Suprapubic skin (tissue), 4 donors: Measurements from ENCODE around the gene PRDM4. TPM values are rescaled to one million over a fixed set of nuclear protein-coding genes. Genes with fewer than 3 reads are reported as not detected.

Experiments used
- DNase-seq, 2 donors: peaks; one replicate each; pipeline ENCODE4 v3.0.0-alpha.2; 2019; ENCODE audit warnings: low spot score in 2 of 2
- H3K27ac ChIP-seq: fragments of 200-600 bp; sonication (generic); one replicate; pipeline ENCODE4 v1.5.1; 2019
- H3K27me3 ChIP-seq: fragments of 200-600 bp; sonication (generic); one replicate; pipeline ENCODE4 v1.5.1; 2019
- H3K36me3 ChIP-seq: fragments of 200-600 bp; sonication (generic); one replicate; pipeline ENCODE4 v1.5.1; 2019
- H3K4me1 ChIP-seq: fragments of 200-600 bp; sonication (generic); one replicate; pipeline ENCODE4 v1.5.1; 2019
- H3K4me3 ChIP-seq: fragments of 200-600 bp; sonication (generic); one replicate; pipeline ENCODE4 v1.5.1; 2019; ENCODE audit warnings: mild to moderate bottlenecking
- H3K9me3 ChIP-seq: fragments of 200-600 bp; sonication (generic); one replicate; pipeline ENCODE4 v1.5.1; 2019
- EP300 ChIP-seq: sonication (generic); formaldehyde crosslinking; IDR thresholded peaks from one replicate; pipeline ENCODE4 v1.6.1; 2017; ENCODE audit warnings: antibody characterized with exemption
- POLR2A ChIP-seq, 2 donors: fragments of 450-650 bp; IDR thresholded peaks; one replicate each; pipeline ENCODE4 v1.6.1; 2017; ENCODE audit warnings: antibody characterized with exemption in 2 of 2, mild to moderate bottlenecking in 2 of 2, moderate library complexity in 2 of 2
- POLR2AphosphoS5 ChIP-seq, 3 donors: sonication (generic); formaldehyde crosslinking; IDR thresholded peaks; one replicate each; pipeline ENCODE4 v1.6.1; 2017; ENCODE audit warnings: antibody characterized with exemption in 3 of 3
- WGBS: methylation state at CpG from one replicate; pipeline ENCODE4 v1.1.5; 2018; 5-methylcytosine and 5-hydroxymethylcytosine counted together
- total RNA-seq, 4 donors: library from RNA; depleted of rRNA; stranded (reverse); fragments of >200 nt; gene quantifications; one replicate each; pipeline ENCODE4 v1.1.0, GENCODE V29; 2016
- TF ChIP-seq, protein P1 (sequence below), 2 donors: fragments of 200-600 bp in 1 of 2; fragments of 450-650 bp in 1 of 2; sonication (generic) in 1 of 2; IDR thresholded peaks; one replicate each; pipeline ENCODE4 v1.5.1; 2016 to 2019; ENCODE audit warnings: antibody characterized with exemption in 2 of 2, mild to moderate bottlenecking in 1 of 2, moderate library complexity in 1 of 2

The PRDM4 gene
- total RNA-seq, 4 donors from 2014 or later, result 21.4 to 43.5 (median 26.9) TPM

DNA sequence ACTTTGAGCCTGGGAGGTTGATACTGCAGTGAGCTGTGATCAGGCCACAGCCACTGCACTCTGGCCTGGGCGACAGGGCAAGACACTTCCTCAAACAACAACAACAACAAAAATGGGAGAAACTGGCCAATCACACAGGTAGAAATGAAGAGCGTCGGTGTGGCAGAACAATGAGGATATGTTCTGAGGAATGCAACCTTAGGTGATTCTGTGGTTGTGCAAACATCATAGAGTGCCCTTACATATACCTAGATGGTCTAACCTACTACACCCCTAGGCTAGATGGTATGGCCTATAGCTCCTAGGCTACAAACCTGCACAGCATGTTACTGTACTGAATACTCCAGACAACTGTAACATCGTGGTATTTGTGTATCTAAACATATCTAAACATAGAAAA, 3.7 kb upstream of the PRDM4 start:
- DNase-seq, result no peak
- Histone ChIP-seq H3K4me3 (no peak overlapping the region), H3K9me3 (no peaks in the 10 kb centered on the region), H3K36me3 (no peaks in the 10 kb centered on the region), H3K27ac (no peak overlapping the region), H3K4me1 (peaks cover 6% of the 10 kb centered on the region), H3K27me3 (no peaks in the 10 kb centered on the region)
- 68% methylated on average over 4 of the region's 4 CpGs for WGBS
- TF ChIP-seq POLR2A (IDR thresholded peaks at IDR 0.05) (no peak), EP300 (no peak), POLR2AphosphoS5 (IDR thresholded peaks at IDR 0.05) (no peak)
- TF ChIP-seq, protein P1, sequence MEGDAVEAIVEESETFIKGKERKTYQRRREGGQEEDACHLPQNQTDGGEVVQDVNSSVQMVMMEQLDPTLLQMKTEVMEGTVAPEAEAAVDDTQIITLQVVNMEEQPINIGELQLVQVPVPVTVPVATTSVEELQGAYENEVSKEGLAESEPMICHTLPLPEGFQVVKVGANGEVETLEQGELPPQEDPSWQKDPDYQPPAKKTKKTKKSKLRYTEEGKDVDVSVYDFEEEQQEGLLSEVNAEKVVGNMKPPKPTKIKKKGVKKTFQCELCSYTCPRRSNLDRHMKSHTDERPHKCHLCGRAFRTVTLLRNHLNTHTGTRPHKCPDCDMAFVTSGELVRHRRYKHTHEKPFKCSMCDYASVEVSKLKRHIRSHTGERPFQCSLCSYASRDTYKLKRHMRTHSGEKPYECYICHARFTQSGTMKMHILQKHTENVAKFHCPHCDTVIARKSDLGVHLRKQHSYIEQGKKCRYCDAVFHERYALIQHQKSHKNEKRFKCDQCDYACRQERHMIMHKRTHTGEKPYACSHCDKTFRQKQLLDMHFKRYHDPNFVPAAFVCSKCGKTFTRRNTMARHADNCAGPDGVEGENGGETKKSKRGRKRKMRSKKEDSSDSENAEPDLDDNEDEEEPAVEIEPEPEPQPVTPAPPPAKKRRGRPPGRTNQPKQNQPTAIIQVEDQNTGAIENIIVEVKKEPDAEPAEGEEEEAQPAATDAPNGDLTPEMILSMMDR (IDR thresholded peaks at IDR 0.05), result no peak

DNA sequence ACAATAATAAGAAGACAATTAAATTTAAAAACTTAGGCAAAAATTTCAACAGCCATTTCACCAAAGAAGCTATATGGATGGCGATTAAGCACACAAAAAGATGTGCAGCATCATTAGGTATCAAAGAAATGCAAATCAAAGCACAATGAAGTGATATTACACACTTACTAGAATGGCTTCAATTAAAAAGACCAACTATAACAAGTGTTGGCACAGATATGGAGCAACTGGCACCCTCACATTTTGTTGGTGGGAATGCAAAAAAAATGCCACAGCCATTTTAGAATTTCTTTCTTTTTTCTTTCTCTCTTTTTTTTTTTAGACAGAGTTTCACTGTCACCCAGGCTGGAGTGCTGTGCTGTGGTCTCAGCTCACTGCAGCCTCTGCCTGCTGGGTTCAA, 1.9 kb upstream of the PRDM4 start:
- Histone ChIP-seq H3K9me3 (no peaks in the 10 kb centered on the region), H3K27ac (no peak overlapping the region), H3K36me3 (no peaks in the 10 kb centered on the region), H3K27me3 (no peaks in the 10 kb centered on the region), H3K4me1 (peaks cover 24% of the 10 kb centered on the region), H3K4me3 (no peak overlapping the region)
- DNase-seq, result no peak
- TF ChIP-seq POLR2A (IDR thresholded peaks at IDR 0.05), result no peak
- TF ChIP-seq EP300, result no peak
- WGBS, result 93% methylated on average over 1 of the region's 1 CpG

DNA sequence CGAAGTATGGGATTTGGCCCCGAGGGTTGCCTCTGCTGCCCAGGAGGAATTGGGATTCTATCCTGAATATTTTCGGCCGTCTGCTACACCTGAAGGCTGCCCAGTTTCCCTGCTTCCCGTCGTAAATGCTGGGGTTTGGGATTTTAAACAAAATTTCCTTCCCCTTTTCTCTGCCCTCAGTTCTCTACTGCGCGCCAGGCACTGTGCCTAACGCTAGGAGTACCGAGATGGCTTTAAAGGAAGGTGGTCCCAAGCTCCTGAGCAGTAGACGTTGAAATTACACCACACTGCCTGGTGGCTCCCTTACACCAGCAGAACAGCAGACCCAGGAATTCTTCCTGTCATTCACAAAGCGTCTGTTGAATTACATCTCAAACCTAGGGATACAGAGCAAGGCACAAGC, 566 bp upstream of the PRDM4 start:
- WGBS, result 3% methylated on average over 12 of the region's 12 CpGs
- TF ChIP-seq POLR2A (IDR thresholded peaks at IDR 0.05) (no peak), POLR2AphosphoS5 (IDR thresholded peaks at IDR 0.05) (no peak), EP300 (no peak)
- TF ChIP-seq, protein P1 (IDR thresholded peaks at IDR 0.05), result no peak
- Histone ChIP-seq H3K4me1 (peaks cover 27% of the 10 kb centered on the region), H3K36me3 (peaks cover 10% of the 10 kb centered on the region), H3K9me3 (no peaks in the 10 kb centered on the region), H3K27me3 (no peaks in the 10 kb centered on the region), H3K4me3 (peak overlapping the region; percentile 92), H3K27ac (peak overlapping the region; percentile 50)
- no peak for DNase-seq

DNA sequence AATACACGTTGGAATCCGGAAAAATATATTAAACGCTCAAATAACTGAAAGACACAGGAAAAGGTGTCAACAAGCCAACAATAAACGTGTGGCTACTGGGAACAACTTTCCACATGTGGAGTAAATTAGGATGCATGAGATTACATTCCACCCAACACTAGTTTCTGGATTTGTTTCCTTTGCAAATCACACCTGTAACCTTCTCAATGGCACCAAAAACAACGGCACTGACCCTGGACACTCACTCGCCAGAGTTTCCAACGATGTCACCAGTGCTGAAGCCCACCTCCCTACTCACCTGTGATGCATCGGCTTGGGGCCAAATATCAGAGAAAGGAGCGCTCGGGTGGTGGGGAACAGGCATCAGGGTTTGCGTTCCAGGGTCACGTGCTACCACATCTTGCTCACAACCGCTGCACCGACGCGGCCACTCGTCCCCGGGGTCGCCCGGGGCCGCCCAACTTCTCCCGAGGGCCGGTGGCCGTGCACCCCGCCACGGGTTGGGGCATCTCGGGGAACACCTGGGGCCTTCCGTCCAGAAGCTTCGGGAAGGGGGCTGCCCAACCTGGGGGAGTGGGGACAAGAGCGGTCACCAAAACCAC, 629 bp downstream of the PRDM4 start:
- no peaks in the 10 kb centered on the region for H3K9me3 ChIP-seq
- peak overlapping the region; percentile 92 for H3K4me3 ChIP-seq
- H3K27ac ChIP-seq, result peak overlapping the region; percentile 83
- peaks cover 22% of the 10 kb centered on the region for H3K36me3 ChIP-seq
- H3K4me1 ChIP-seq, result peaks cover 27% of the 10 kb centered on the region
- H3K27me3 ChIP-seq, result no peaks in the 10 kb centered on the region
- WGBS, result under 1% methylated on average over 27 of the region's 30 CpGs
- peak in 1 of 2 donors; percentile 79 for DNase-seq
- TF ChIP-seq POLR2AphosphoS5 (IDR thresholded peaks at IDR 0.05) (no peak), POLR2A (IDR thresholded peaks at IDR 0.05) (no peak), EP300 (no peak)
- TF ChIP-seq, protein P1 (IDR thresholded peaks at IDR 0.05), result no peak

DNA sequence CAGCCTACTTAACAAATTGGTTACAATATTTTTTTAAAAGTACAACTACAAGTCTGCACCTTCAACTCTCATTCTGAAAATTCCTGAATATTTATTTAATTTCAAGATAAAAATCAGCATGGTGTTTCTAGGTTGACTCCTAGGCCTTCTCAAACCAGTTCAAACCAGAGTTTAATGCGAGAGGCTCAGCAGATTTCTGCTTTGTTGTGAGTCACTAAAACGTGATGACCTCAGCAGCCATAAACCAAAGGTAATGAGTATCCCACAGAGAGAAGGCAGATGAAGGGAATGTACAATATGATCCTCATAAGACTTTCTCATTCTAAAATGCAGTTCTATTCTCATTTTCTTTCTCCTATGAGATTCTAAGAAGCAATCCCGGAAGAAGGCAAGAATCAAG, 1.5 kb downstream of the PRDM4 start:
- no peak overlapping the region for H3K27ac ChIP-seq
- H3K36me3 ChIP-seq, result peaks cover 31% of the 10 kb centered on the region
- peaks cover 27% of the 10 kb centered on the region for H3K4me1 ChIP-seq
- TF ChIP-seq EP300, result no peak
- TF ChIP-seq POLR2A (IDR thresholded peaks at IDR 0.05), result no peak
- TF ChIP-seq, protein P1 (IDR thresholded peaks at IDR 0.05), result no peak
- TF ChIP-seq POLR2AphosphoS5 (IDR thresholded peaks at IDR 0.05), result no peak
- WGBS, result 25% methylated on average over 3 of the region's 3 CpGs
- H3K9me3 ChIP-seq, result no peaks in the 10 kb centered on the region
- H3K27me3 ChIP-seq, result no peaks in the 10 kb centered on the region
- H3K4me3 ChIP-seq, result peak overlapping the region; percentile 92
- DNase-seq, result no peak

DNA sequence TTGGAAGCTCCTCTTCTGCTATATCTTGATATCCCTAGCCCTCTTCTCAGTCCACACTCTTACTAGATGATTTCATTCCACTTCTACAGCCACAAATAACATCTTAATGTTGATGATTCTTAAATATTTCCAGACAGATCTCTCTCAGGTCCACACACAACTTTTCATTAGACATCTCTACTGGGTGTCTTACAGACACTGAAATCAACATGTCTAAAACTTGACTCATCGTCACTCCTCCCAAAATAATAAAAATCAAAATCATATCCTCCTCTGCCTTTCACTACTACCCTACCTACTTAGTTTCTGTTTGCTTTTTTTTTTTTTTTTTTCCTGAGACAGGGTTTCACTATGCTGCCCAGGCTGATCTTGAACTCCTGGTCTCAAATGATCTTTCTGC, 11.9 kb downstream of the PRDM4 start:
- 50% methylated on average over 1 of the region's 1 CpG for WGBS
- Histone ChIP-seq H3K36me3 (peaks cover 69% of the 10 kb centered on the region), H3K4me1 (no peaks in the 10 kb centered on the region), H3K27ac (no peak overlapping the region), H3K9me3 (no peaks in the 10 kb centered on the region), H3K27me3 (no peaks in the 10 kb centered on the region), H3K4me3 (no peak overlapping the region)
- DNase-seq, result no peak
- no peak for TF ChIP-seq POLR2AphosphoS5 (IDR thresholded peaks at IDR 0.05)
- no peak for TF ChIP-seq EP300
- no peak for TF ChIP-seq POLR2A (IDR thresholded peaks at IDR 0.05)
- TF ChIP-seq, protein P1 (IDR thresholded peaks at IDR 0.05), result no peak
